ENCODE data around the gene DCUN1D4. TPM values are rescaled to one million over a fixed set of nuclear protein-coding genes. Genes with fewer than 3 reads are reported as not detected.

Gene DCUN1D4
- total and polyA plus RNA-seq, 2 experiments from 2014 or later = 17.3 to 39.9 TPM

GRCh38 chr4:51958199-51958968 lies 115.4 kb downstream of the DCUN1D4 start:
- TF ChIP-seq EZH2 (IDR thresholded peaks at IDR 0.05; ENCODE audit: borderline replicate concordance) (no peak), CTCF (IDR thresholded peaks at IDR 0.05; ENCODE audit: poor library complexity) (no peak), EZH2phosphoT487 (IDR thresholded peaks at IDR 0.05; ENCODE audit: low read depth, severe bottlenecking, unreplicated experiment) (no peak)
- no peak overlapping the region for H2AFZ ChIP-seq
- H3K9me3 ChIP-seq (ENCODE audit: low read depth) = no peaks in the 10 kb centered on the region
- no peaks in the 10 kb centered on the region for H3K4me1 ChIP-seq (ENCODE audit: insufficient read depth)
- H3K27ac ChIP-seq = no peak overlapping the region
- H3K27me3 ChIP-seq = no peaks in the 10 kb centered on the region
- H3K4me2 ChIP-seq = no peak overlapping the region
- no peak overlapping the region for H3K4me3 ChIP-seq
- no peaks in the 10 kb centered on the region for H3K36me3 ChIP-seq (replicated peaks; ENCODE audit: insufficient read depth, low read depth)
- no peaks in the 10 kb centered on the region for H4K20me1 ChIP-seq (ENCODE audit: insufficient read depth, poor library complexity, severe bottlenecking)
- H3K79me2 ChIP-seq = no peaks in the 10 kb centered on the region
- DNase-seq (ENCODE audit: low spot score) = no peak
- WGBS (ENCODE audit: low lambda C conversion rate, missing lambda C conversion rate) = 69% methylated on average over 2 of the region's 2 CpGs
- no peaks in the 10 kb centered on the region for H3K9me2 ChIP-seq (replicated peaks; ENCODE audit: insufficient read depth)

- Histone ChIP-seq H3K9me2 (replicated peaks; ENCODE audit: insufficient read depth) (no peaks in the 10 kb centered on the region), H3K9me3 (ENCODE audit: low read depth) (no peaks in the 10 kb centered on the region), H4K20me1 (ENCODE audit: insufficient read depth, poor library complexity, severe bottlenecking) (no peaks in the 10 kb centered on the region), H3K27me3 (no peaks in the 10 kb centered on the region), H2AFZ (no peak overlapping the region), H3K79me2 (no peaks in the 10 kb centered on the region), H3K27ac (no peak overlapping the region), H3K36me3 (replicated peaks; ENCODE audit: insufficient read depth, low read depth) (no peaks in the 10 kb centered on the region), H3K4me1 (ENCODE audit: insufficient read depth) (no peaks in the 10 kb centered on the region), H3K4me2 (no peak overlapping the region), H3K4me3 (no peak overlapping the region)
- WGBS (ENCODE audit: low lambda C conversion rate, missing lambda C conversion rate) = 65% methylated on average over 4 of the region's 4 CpGs
- TF ChIP-seq EZH2 (IDR thresholded peaks at IDR 0.05; ENCODE audit: borderline replicate concordance) (no peak), CTCF (IDR thresholded peaks at IDR 0.05; ENCODE audit: poor library complexity) (no peak), EZH2phosphoT487 (IDR thresholded peaks at IDR 0.05; ENCODE audit: low read depth, severe bottlenecking, unreplicated experiment) (no peak)
- DNase-seq (ENCODE audit: low spot score) = no peak
These were observed 117.5 kb downstream of the DCUN1D4 start for GRCh38 chr4:51960486-51960885.

GRCh38 chr4:51963841-51964517 lies 121.0 kb downstream of the DCUN1D4 start:
- no peaks in the 10 kb centered on the region for H3K9me2 ChIP-seq (replicated peaks; ENCODE audit: insufficient read depth)
- H4K20me1 ChIP-seq (ENCODE audit: insufficient read depth, poor library complexity, severe bottlenecking) = no peaks in the 10 kb centered on the region
- TF ChIP-seq EZH2 (IDR thresholded peaks at IDR 0.05; ENCODE audit: borderline replicate concordance) = no peak
- no peak for TF ChIP-seq EZH2phosphoT487 (IDR thresholded peaks at IDR 0.05; ENCODE audit: low read depth, severe bottlenecking, unreplicated experiment)
- no peak for TF ChIP-seq CTCF (IDR thresholded peaks at IDR 0.05; ENCODE audit: poor library complexity)
- H3K79me2 ChIP-seq = no peaks in the 10 kb centered on the region
- H2AFZ ChIP-seq = no peak overlapping the region
- no peak overlapping the region for H3K4me2 ChIP-seq
- WGBS (ENCODE audit: low lambda C conversion rate, missing lambda C conversion rate) = 81% methylated on average over 4 of the region's 4 CpGs
- no peaks in the 10 kb centered on the region for H3K36me3 ChIP-seq (replicated peaks; ENCODE audit: insufficient read depth, low read depth)
- DNase-seq (ENCODE audit: low spot score) = no peak
- no peaks in the 10 kb centered on the region for H3K27me3 ChIP-seq
- H3K9me3 ChIP-seq (ENCODE audit: low read depth) = no peaks in the 10 kb centered on the region
- no peaks in the 10 kb centered on the region for H3K4me1 ChIP-seq (ENCODE audit: insufficient read depth)
- H3K4me3 ChIP-seq = no peak overlapping the region
- no peak overlapping the region for H3K27ac ChIP-seq

Data from hepatocyte (in vitro differentiated cells).